GF-D8 (cell line): ENCODE data around the gene CEP164.
"Not testable (repeated sequence)": the region's sequence is repeated elsewhere in the genome, so short reads cannot be mapped to it uniquely, and the experiment has no call there.

Source experiments
- DNase-seq: peaks from one replicate; lab custom pipeline; 2025; lab: John Stamatoyannopoulos, UW

CEP164 gene

GRCh38 chr11:117305145-117305544 lies 22.5 kb upstream of the CEP164 start:
- DNase-seq: no peak

DNA sequence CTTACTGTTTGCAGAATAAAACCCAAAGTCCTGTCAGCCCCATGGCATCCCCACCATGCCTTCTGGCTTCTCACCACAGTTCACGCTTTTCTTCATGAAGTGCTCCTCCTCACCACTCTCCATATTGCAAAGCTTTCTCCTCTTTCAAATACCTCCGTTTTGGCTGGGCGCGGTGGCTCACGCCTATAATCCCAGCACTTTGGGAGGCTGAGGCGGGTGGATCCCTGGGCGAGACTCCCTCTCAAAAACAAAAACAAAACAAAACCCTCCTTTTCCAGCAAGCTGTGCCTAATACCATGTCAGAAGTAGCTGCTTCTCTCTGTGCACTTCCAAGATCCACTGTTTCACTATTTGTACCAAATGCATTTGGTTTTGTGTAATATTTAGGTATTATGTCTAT lies 18.3 kb upstream of the CEP164 start:
- DNase-seq: no peak

DNA sequence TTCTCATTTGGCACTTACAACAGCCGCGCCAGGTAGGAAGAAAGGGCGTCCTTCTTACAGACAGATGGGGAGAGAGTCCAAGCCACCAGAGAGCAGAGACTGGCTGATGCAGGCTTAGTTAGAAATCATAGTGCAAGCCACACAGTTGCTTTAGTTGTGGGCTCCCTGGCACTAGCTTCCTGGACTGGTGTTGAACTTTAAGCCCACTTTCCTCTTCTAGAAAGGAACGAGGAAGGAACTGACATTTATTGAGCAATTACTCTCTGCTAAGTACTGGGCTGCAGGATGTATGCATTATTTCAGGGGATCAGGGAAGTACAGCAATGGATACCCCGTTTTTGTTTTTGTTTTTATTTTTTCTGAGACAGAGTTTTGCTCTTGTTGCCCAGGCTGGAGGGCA lies 14.6 kb upstream of the CEP164 start:
- DNase-seq: peak; percentile 47

- no peak for DNase-seq
Observed at GRCh38 chr11:117313828-117314768, 13.6 kb upstream of the CEP164 start.

DNA sequence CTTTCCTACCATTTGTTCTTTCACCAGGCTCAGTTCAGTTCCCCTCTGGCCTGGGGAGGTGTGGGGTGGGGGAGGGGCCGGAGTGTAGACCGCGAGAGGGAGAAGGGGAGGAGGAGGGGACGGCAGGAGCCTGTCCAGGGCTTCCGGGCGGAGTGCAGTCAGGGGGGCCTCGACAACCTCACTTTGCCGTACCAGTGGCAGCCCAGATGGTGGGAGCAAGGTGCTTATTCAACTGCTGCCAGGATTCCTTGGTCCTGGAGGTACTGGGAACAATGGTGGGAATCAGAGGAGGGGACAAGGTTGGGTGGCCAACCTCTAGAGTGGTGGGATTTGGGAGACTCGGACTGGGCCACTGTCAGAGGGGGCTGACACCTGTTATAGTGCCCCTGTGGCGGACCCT lies 12.8 kb upstream of the CEP164 start:
- DNase-seq: no peak

- no peak for DNase-seq
Observed at GRCh38 chr11:117315285-117316196, 12.1 kb upstream of the CEP164 start.

- DNase-seq: no peak
Observed at GRCh38 chr11:117316197-117316961, 11.3 kb upstream of the CEP164 start, which contains the start of gene BACE1. Gene BACE1, minus strand, starts transcription at chr11:117316256. Its CDS starts 461 bp downstream, at chr11:117315795.

DNA sequence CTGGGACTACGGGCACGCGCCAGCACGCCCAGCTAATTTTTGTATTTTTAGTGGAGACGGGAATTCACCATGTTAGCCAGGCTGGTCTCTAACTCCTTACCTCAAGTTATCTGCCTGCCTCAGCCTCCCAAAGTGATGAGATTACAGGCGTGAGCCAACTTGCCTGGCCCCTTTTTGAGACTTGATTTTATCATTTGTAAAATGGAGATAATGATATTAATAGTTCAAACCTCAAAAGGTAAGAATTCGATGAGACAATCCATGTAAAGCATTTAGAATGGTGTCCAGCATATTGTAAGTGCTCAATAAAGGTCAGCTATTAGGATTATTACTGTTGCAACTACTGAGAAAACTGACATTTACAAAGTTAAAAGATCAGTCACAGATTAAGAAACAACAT lies 8.9 kb upstream of the CEP164 start:
- no peak for DNase-seq

DNA sequence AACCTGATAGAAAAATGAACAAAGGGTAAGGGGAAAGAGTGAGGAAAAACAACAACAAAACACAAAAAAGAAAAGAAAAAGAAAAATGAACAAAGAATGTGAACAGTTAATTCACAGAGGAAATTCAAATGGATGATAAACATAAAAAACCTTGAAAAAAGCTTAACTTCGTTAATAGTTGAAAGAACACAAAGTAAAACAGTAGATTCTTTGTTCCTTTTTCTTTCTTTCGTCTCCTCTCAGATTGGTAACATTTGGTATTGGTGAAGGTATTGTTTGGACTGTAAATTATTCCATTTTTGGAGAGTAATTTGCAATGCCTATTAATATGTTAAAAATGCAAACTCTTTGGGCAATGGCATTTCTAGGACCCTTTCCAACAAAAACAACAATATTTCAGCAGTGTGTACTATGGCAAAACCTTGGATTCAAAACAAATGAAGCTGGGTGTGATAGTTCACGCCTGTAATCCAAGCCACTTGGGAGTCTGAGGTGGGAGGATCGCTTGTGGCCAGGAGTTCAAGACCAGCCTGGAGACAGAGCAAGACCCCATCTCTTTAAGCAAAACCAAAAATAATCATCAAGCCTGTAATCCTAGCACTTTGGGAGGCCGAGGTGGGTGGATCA lies 8.3 kb upstream of the CEP164 start:
- DNase-seq: no peak

- not testable (repeated sequence) for DNase-seq
Observed at GRCh38 chr11:117327255-117327566, 443 bp upstream of the CEP164 start.

GRCh38 chr11:117328375-117329010 lies 839 bp downstream of the CEP164 start:
- no peak for DNase-seq

GRCh38 chr11:117332843-117333242 lies 5.2 kb downstream of the CEP164 start:
- no peak for DNase-seq

DNA sequence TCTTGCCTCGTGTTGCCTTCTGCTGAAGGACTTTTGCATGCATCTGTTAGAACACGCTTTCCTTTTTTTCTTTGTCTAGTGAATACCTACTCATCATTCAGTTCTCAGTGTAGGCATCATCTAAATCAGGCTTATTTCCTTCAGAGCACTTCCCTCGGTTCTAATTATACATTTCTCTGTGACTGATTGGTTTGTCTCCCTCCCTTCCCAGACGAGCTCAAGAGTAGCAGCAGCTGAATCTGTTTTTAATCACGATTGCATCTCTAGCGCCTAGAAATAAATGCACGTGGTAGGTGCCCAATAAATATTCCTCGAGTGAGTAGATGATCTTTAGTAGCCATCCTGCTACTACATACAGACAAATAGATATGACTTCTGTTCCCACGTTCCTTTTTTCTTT lies 6.3 kb downstream of the CEP164 start:
- no peak for DNase-seq

- DNase-seq: no peak
Observed at GRCh38 chr11:117334896-117335295, 7.2 kb downstream of the CEP164 start.

DNA sequence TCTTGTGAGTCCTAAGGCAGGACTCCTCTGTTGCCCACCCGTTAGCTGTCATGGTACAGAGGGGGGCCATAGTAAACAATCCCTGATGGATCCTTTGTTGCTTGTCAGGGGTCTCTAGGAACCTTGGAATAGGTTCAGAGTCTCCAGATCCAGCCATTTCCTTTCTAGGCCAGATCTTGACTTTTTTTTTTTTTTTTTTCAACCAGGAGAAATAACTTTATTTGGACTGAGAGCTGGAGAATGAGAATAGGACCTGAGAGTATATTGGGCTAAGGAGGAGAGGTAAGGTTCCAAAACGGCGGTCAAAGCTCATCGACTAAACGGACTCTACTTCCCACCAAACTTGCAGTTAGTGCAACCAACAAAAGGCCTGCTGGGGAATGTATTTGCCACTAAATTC lies 7.7 kb downstream of the CEP164 start:
- no peak for DNase-seq

GRCh38 chr11:117337076-117337475 lies 9.4 kb downstream of the CEP164 start:
- DNase-seq: no peak

DNA sequence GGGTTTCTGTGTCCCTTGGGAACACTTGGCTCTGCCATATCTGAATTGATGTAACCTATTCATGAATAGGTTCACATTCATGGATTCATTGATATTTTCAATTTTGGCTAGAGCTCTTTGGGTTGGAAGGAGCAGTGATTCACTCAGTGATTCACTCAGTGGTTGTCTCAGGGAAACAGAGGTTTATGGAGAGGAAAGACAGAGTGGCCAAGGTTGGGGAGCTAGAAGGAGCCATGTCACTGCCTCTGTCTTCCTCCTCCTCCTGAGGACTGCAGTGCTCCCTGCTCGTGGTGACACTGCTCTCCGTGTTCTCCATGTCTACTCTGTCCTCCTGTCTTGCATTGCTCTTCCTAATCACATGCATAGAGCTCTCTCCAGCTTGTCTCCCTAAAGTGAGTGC lies 17.4 kb downstream of the CEP164 start:
- no peak for DNase-seq

DNA sequence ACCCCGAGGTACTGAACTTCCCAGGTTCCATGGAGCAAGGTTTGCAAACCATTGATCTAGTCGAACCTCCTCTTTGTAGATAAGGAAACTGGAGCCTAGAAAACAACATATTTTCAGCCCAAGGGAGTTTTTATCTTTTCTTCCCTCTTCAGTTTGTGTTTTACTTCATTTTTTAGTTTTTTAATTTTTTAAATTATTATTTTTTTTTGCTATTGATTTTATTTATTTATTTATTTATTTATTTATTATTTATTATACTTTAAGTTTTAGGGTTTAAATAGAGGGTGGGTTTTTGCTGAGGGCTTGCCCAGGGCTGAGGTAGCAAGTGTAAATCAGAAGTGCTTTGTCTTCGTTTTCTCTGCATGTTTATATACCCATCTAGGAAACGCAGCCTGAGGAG lies 26.9 kb downstream of the CEP164 start:
- DNase-seq: no peak

GRCh38 chr11:117356126-117356890 lies 28.7 kb downstream of the CEP164 start:
- no peak for DNase-seq

GRCh38 chr11:117361432-117361831 lies 33.8 kb downstream of the CEP164 start:
- DNase-seq: no peak
